GM13976 (cell line): ENCODE measurements around the gene RBM24.

ENCODE experiments used
- DNase-seq: peaks from one replicate; pipeline ENCODE4 v3.0.0; 2012; ENCODE audit warnings: low spot score
- CTCF ChIP-seq: IDR thresholded peaks from 2 replicates; pipeline ENCODE4 v1.5.1; 2012; ENCODE audit warnings: borderline replicate concordance, mild to moderate bottlenecking; ENCODE audit not compliant: insufficient read depth; ENCODE audit errors: extremely low read depth, missing control alignments, control extremely low read depth
- in situ Hi-C: fragments of 300-500 bp; cut with MboI; formaldehyde crosslinking; loops from one replicate; pipeline ENCODE4 v1.12.0; 2022; ENCODE audit warnings: low sequenced_read_pairs, mixed read lengths, inconsistent platforms; ENCODE audit not compliant: unreplicated experiment

The RBM24 gene

DNA sequence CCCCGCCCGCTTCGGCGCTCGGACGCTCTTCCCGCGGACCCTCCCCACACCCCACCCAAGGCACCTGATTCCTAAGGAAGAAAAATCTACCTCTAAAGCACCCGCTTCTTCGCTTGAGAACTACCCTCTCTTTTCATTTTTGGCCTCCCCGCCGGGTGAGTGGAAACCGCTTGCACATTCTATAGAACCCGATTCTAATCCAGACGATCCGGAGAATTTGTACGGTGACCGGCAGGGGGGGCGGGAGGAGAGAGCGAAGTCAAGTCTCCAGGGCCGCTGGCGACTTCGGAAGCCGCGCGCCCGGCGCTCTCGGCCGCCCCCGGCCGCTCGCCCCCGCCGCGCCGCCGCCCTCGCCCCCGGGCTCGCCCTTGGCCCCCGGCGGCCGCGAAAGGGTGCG lies at the start of gene RBM24:
RBM24 (plus strand) TSS at position 262 of the 397 bp plus-strand sequence. CDS start 221 bp downstream, outside the sequence.
- in situ Hi-C loops, result no loop called here
- DNase-seq, result peak; percentile 37
- TF ChIP-seq CTCF, result no peak

DNA sequence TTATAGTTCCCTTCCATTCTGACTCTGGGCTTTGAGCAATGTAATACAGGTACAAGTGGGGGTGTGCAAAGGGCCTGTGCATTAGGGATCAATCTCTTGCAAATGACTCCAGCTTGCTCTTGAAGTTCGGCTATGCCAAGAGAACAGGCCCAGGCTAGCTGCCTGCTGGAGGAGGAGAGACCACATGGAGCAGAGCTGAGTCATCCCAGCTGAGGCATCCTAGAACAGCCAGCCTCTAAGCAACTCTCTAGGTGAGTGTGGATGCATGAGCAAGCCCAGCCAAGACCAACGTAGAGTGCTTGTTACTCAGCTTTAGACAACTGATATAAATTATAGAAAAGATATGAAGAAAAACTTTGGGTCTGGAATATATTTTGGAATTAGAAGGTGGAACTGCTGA lies 47.6 kb upstream of the RBM24 start:
- no peak for DNase-seq
- in situ Hi-C loops, result no loop called here
- TF ChIP-seq CTCF, result no peak

GRCh38 chr6:17237246-17237645 lies 43.9 kb upstream of the RBM24 start:
- TF ChIP-seq CTCF, result no peak
- no peak for DNase-seq
- in situ Hi-C loops, result no loop called here

DNA sequence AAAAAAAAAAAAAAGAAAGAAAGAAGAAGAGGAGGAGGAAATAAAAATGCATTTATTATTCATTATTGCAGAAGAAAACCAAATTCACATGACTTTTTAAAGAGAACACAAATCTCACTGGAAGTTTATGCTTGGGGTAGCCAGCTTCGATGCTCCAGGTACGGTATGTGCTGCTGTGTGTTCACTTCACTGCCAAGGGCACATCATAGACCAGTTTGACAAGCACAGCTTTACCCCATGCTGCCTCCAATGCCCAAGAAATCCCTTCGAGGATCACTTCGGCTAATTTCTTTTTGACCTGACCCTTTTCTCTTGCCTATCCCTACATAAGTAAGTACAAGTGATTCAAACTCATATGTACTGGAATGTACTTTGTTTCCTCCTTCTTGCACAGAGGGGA lies 41.9 kb upstream of the RBM24 start:
- in situ Hi-C loops, result no loop called here
- TF ChIP-seq CTCF, result no peak
- no peak for DNase-seq

DNA sequence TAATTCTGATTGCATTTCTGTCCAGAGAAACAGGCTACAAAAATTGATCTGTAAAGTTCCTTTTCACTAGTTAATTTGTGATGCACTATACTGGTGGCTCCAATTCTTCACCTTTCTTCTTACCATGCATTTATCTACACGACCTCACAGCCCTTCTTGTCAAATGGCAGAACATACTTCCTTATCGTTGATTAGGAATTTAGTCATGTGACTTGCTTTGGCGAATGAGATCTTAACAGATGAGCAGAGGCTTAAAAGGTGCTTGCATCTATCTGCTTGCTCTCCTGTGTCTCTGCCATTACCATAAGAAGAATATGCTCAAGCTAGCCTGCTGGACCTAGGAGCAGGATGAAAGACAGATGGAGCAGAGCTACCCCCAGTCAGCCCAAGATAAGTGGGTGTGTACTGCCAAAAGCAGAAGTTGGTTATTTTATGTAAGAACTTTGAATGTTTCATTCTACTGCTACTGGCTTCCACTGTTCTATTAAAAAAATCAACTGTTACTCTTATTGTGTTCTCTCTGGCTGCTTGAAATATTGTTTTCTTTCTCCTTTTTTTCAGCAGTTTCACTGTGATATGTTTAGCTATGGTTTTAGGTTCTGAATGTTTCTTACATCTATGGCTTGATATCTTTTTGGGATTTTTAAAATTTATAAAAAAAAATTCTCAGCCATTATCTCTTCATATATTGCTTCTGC lies 40.2 kb upstream of the RBM24 start:
- no peak for DNase-seq
- in situ Hi-C loops, result no loop called here
- TF ChIP-seq CTCF, result no peak

DNA sequence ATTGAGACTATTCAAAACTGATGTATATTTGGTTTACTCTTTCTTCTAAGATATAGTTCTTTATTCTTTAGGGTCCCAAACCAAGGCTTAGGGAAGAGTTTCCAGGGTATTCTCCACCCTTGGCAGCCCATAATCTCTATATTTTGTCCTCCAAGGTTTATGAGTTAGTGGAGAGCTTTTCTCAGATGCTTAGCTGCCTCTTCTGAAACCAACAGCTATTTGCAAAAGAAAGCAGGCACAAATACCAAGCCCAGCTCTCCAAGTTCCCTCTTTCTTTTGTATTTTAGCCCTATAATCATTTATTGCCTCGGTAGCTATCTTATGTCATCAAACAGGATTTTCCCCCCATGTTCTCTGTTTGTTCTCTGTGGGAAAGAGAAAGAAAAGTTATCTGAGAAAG lies 39.1 kb upstream of the RBM24 start:
- no peak for DNase-seq
- in situ Hi-C loops, result no loop called here
- no peak for TF ChIP-seq CTCF
